GM10847 (cell line): Measurements from ENCODE around the gene GSG1L2.

Experiments used
- POLR2A ChIP-seq: IDR thresholded peaks from 2 replicates; pipeline ENCODE4 v1.6.1; 2011; ENCODE audit not compliant: insufficient read length; ENCODE audit errors: extremely low read depth

GSG1L2 gene

GRCh38 chr17:9837551-9838471 is 15.9 kb upstream of the GSG1L2 start:
- TF ChIP-seq POLR2A, result no peak

DNA sequence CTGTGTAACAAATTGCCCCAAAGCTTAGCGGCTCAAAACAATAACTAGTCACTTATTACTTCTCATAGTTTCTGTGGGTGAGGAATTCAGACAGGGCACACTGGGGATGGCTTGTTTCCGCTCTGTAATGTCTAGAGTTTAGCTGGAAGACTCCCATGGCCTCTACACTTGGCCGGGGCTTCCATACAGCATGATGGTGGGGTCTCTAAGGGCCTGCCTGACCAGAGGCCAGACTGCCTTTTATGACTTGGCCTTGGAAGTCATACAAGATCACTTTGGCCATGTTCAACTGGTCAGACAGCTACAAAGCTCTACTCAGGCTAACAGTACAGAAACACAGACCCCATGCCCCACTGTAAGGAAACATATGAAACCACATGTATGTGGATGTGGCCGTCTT is 12.0 kb upstream of the GSG1L2 start:
- TF ChIP-seq POLR2A, result no peak

DNA sequence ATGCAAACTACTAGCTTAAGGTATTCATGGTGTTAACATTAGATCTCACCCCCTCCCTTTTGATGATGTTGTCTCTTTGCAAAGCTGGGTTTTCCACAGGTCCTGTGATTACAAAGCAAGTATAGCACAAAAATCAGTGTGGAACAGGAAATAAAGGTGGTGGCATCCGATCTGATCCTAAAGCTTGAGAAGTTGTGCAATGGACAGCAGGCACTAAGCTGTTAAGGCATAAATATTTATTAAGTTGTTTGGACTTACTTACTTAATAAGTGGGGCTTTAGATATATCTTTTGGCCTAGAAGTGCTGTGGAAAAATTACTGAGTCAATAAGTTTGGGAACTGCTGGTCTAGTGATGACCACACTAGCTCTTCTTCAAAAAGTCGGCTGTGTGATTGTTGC is 8.8 kb upstream of the GSG1L2 start:
- TF ChIP-seq POLR2A, result no peak

DNA sequence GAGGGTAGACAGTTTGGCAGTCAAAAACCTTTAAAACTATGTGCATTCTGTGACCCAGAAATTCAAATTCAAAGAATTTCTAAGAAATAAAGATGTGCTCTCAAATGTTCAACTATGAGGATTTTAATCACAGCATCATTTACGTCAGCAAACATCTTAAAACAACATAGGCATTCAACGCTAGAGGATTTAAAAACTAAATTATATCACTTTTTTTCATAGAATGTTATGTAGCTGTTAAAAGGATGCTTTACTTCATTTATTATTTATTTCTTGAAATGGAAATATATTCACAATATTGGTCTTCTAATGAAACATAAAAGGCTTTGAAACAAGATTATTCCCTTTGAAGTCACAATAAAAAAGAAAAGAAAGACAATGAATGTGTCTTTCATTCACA is 7.5 kb upstream of the GSG1L2 start:
- no peak for TF ChIP-seq POLR2A

GRCh38 chr17:9828296-9829295 is 6.7 kb upstream of the GSG1L2 start:
- no peak for TF ChIP-seq POLR2A

- no peak for TF ChIP-seq POLR2A
Observed at GRCh38 chr17:9825641-9826150, 3.8 kb upstream of the GSG1L2 start, which contains the start of gene GLP2R. Gene GLP2R (plus strand): TSS chr17:9825924. CDS start chr17:9826064, 140 bp downstream.

DNA sequence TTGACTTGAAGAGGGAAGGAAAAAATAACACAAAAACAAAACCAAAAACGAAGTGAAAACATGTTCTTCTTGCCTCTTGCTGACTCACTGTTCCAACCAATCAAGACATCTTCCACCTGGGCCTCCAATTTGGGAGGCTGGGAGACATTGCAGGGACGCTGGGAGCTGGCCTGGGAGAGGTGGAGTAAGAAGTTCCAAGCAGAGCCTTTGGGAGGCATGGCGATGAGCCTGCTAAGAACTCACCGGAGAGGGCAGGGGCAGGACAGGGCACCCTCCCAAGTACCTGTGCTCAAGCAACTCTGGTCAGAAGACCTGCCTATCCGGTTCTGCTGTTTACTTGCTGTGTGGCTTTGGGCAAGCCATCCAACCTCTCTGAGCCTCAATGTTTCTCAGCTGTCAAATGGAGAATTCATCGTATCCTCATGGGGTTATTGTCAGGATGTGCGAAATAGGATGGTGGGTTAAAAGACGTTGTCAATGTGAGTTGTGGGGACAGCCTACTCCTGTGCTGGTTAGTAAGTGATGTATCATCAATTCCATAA is 3.0 kb upstream of the GSG1L2 start:
- no peak for TF ChIP-seq POLR2A

DNA sequence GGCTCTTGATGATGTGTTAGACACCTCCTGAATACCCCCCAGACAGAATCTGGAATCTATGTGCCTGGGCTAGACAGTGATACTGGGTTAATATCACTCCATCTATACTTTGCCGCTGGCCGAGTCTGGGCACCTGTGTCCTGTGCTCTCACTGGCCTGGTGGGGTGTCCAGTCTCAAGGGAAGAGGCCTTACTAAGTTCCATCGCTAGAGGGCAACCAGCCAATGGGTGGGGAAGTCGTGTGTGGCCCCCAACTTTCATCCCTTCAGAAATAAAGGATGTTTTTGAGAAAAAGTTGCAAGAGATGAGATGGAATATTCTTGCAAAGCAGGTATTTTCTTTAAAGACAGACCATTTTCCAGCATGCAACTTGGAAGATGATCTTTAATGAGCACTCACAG is 2.2 kb upstream of the GSG1L2 start:
- TF ChIP-seq POLR2A, result no peak

DNA sequence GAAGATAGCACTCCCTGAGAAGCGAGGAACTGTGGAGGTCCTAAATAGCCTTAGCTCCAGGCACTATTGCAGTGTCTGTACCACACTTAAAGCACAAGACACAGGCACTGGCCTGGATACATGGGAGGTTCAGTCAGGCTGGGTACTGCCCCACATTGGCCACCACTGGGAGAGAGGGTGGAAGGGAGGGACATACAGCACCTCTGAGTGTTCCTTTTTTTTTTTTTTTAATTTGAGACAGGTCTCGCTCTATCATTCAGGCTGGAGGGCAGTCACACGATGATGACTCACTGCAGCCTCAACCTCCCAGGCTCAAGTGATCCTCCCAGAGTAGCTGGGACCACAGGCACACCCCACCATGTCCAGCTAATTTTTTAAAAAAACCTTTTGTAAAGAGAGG is 1.4 kb downstream of the GSG1L2 start:
- TF ChIP-seq POLR2A, result no peak

- no peak for TF ChIP-seq POLR2A
Observed at GRCh38 chr17:9818760-9819159, 3.1 kb downstream of the GSG1L2 start.

DNA sequence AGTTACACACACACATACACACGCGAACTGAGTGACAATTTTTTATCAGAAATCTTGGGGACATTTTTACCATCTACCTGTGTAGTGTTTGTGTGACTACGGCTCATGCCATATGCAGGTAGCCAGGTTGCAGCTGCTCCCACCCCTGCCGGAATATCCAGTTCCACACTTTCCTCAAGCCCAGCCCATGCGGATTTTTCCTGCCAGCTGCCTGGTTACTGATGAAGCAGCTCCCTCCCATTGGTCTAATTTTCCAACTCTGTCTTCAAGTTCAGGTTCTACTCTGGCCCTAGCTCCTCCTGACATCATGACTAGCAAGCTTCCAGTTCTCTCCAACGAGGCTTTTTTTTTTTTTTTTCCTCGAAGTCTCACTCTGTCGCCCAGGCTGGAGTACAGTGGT is 4.8 kb downstream of the GSG1L2 start:
- TF ChIP-seq POLR2A, result no peak

DNA sequence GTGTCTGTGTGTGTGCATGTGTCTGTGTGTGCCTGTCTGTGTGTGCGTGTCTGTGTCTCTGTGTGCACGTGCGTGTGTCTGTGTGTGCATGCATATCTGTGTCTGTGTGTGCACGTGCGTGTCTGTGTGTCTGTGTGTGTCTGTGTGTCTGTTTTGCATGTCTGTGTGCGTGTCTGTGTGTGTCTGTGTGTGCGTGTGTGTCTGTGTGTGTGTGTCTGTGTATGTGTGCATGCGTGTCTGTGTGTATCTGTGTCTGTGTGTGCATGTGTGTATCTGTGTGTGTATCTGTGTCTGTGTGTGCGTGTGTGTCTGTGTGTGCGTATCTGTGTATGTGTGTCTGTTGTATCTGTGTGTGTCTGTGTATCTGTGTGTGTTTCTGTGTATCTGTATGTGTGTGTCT is 5.4 kb downstream of the GSG1L2 start:
- no peak for TF ChIP-seq POLR2A

GRCh38 chr17:9814337-9814945 is 7.4 kb downstream of the GSG1L2 start:
- no peak for TF ChIP-seq POLR2A

- TF ChIP-seq POLR2A, result no peak
Observed at GRCh38 chr17:9813166-9813565, 8.7 kb downstream of the GSG1L2 start.

GRCh38 chr17:9811537-9811936 is 10.3 kb downstream of the GSG1L2 start:
- TF ChIP-seq POLR2A, result no peak

DNA sequence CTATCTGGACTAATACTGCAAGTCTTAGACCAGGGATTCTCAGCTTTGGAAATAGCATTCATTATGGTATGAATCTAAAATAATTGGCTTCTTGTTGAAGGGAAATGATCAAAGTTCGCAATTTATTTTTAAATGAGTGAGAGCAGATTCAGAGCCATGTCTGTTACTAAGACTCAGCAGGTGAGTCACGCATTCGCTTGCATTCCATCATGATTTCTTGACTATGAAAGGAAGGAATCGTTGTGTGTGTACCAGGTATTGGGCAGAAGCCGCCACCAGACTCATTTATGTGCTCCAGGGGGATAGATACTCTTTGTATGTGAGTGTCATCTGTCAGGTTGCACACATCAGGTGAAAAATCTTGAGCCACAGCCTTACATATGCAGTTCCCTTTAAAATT is 10.8 kb downstream of the GSG1L2 start:
- no peak for TF ChIP-seq POLR2A
